Trophoblast cell (in vitro differentiated cells and primary cell): Measurements from ENCODE around the gene NLGN4X.

ENCODE experiments used
- DNase-seq, 2 donors: peaks; one replicate each; pipeline ENCODE4 v3.0.0-alpha.2; 2016
- H2AFZ ChIP-seq: 2 replicates; pipeline ENCODE4 v1.6.1; 2013; ENCODE audit warnings: low read length, moderate library complexity, mild to moderate bottlenecking; ENCODE audit not compliant: insufficient read depth, poor library complexity
- H2AK5ac ChIP-seq: 2 replicates; pipeline ENCODE4 v1.6.1; 2013; ENCODE audit warnings: mild to moderate bottlenecking, low read length
- H2BK120ac ChIP-seq: 2 replicates; pipeline ENCODE4 v1.6.1; 2013; ENCODE audit warnings: low read length, mild to moderate bottlenecking, moderate library complexity; ENCODE audit not compliant: insufficient read depth, poor library complexity
- H2BK12ac ChIP-seq: 2 replicates; pipeline ENCODE4 v1.6.1; 2013; ENCODE audit warnings: mild to moderate bottlenecking, low read length, moderate library complexity
- H2BK5ac ChIP-seq: 2 replicates; pipeline ENCODE4 v1.6.1; 2013; ENCODE audit warnings: low read length, low read depth, moderate library complexity, mild to moderate bottlenecking; ENCODE audit not compliant: poor library complexity
- H3K14ac ChIP-seq: 2 replicates; pipeline ENCODE4 v1.6.1; 2013; ENCODE audit warnings: mild to moderate bottlenecking, low read length
- H3K18ac ChIP-seq: 2 replicates; pipeline ENCODE4 v1.6.1; 2013; ENCODE audit warnings: mild to moderate bottlenecking, low read length
- H3K23ac ChIP-seq: 2 replicates; pipeline ENCODE4 v1.6.1; 2013; ENCODE audit warnings: low read length
- H3K27ac ChIP-seq: 2 replicates; pipeline ENCODE4 v1.5.1; 2013; ENCODE audit warnings: low read depth, mild to moderate bottlenecking, inconsistent platforms, low read length, moderate library complexity
- H3K27me3 ChIP-seq: 2 replicates; pipeline ENCODE4 v1.6.1; 2013; ENCODE audit warnings: inconsistent platforms, mild to moderate bottlenecking, low read length, moderate library complexity; ENCODE audit not compliant: insufficient read depth
- H3K36me3 ChIP-seq, 2 experiments: 1 replicate in 1 of 2; 2 replicates in 1 of 2; pipeline ENCODE4 v1.6.1; 2013; ENCODE audit warnings: low read length in 2 of 2, mild to moderate bottlenecking in 2 of 2, moderate library complexity in 1 of 2; ENCODE audit not compliant: insufficient read depth in 2 of 2, control insufficient read depth in 1 of 2
- H3K4ac ChIP-seq: 2 replicates; pipeline ENCODE4 v1.6.1; 2013; ENCODE audit warnings: low read depth, mild to moderate bottlenecking, low read length, moderate library complexity
- H3K4me1 ChIP-seq, 2 experiments: 1 replicate in 1 of 2; 2 replicates in 1 of 2; pipeline ENCODE4 v1.6.1; 2013; ENCODE audit warnings: low read length in 2 of 2, mild to moderate bottlenecking in 2 of 2, moderate library complexity in 1 of 2; ENCODE audit not compliant: insufficient read depth in 2 of 2, control insufficient read depth in 1 of 2
- H3K4me2 ChIP-seq: 2 replicates; pipeline ENCODE4 v1.6.1; 2013; ENCODE audit warnings: inconsistent platforms, mild to moderate bottlenecking, low read length, moderate library complexity
- H3K4me3 ChIP-seq: 2 replicates; pipeline ENCODE4 v1.5.1; 2013; ENCODE audit warnings: mild to moderate bottlenecking, low read depth, low read length, inconsistent platforms
- H3K79me1 ChIP-seq: one replicate; pipeline ENCODE4 v1.6.1; 2013; ENCODE audit warnings: low read length
- H3K79me2 ChIP-seq: 2 replicates; pipeline ENCODE4 v1.6.1; 2013; ENCODE audit warnings: low read length, mild to moderate bottlenecking; ENCODE audit not compliant: control insufficient read depth, insufficient read depth, poor library complexity
- H3K9ac ChIP-seq: 2 replicates; pipeline ENCODE4 v1.6.1; 2013; ENCODE audit warnings: mild to moderate bottlenecking, low read length
- H3K9me3 ChIP-seq: 2 replicates; pipeline ENCODE4 v1.6.1; 2013; ENCODE audit warnings: low read depth, mild to moderate bottlenecking, control low read depth, inconsistent platforms, low read length; ENCODE audit not compliant: insufficient read depth
- H4K12ac ChIP-seq: 2 replicates; pipeline ENCODE4 v1.6.1; 2013; ENCODE audit warnings: low read depth, mild to moderate bottlenecking, low read length, moderate library complexity
- H4K8ac ChIP-seq: 2 replicates; pipeline ENCODE4 v1.6.1; 2013; ENCODE audit warnings: low read depth, mild to moderate bottlenecking, low read length, moderate library complexity
- H4K91ac ChIP-seq: one replicate; pipeline ENCODE4 v1.6.1; 2013; ENCODE audit warnings: low read depth, mild to moderate bottlenecking, low read length, moderate library complexity
- WGBS: extraction: QIAGEN DNeasy Blood & Tissue Kit; methylation state at CpG from one replicate; pipeline ENCODE4 v1.1.7; 2013; ENCODE audit warnings: missing lambda C conversion rate; ENCODE audit not compliant: insufficient read length, insufficient coverage; ENCODE audit errors: extremely low coverage; 5-methylcytosine and 5-hydroxymethylcytosine counted together

The NLGN4X gene

GRCh38 chrX:6226596-6227452 is 1.8 kb downstream of the NLGN4X start:
- no peak overlapping the region for H2AK5ac ChIP-seq

GRCh38 chrX:6225911-6226595 is 2.6 kb downstream of the NLGN4X start:
- Histone ChIP-seq H3K9ac (no peak overlapping the region), H3K9me3 (no peaks in the 10 kb centered on the region), H2BK5ac (no peak overlapping the region), H3K4ac (no peak overlapping the region), H3K36me3 (no peaks in the 10 kb centered on the region), H2AFZ (peak overlapping the region; percentile 23), H2AK5ac (no peak overlapping the region), H3K79me2 (peaks cover 4% of the 10 kb centered on the region), H2BK120ac (no peak overlapping the region), H3K23ac (no peak overlapping the region), H4K91ac (peak overlapping the region; percentile 43), H3K27ac (no peak overlapping the region), H3K27me3 (no peaks in the 10 kb centered on the region), H4K12ac (peak overlapping the region; percentile 43), H3K79me1 (no peaks in the 10 kb centered on the region), H3K18ac (no peak overlapping the region), H3K4me2 (peak overlapping the region; percentile 93), H3K4me1 (peaks cover 3 to 6% of the 10 kb centered on the region in 2 experiments), H4K8ac (peak overlapping the region; percentile 3), H3K14ac (peak overlapping the region; percentile 24), H3K4me3 (peak overlapping the region; percentile 82), H2BK12ac (no peak overlapping the region)
- WGBS, result no CpG with 5 or more reads among the region's 46 CpGs
- DNase-seq, result peak in 1 of 2 donors; percentile 3

More at GRCh38 chrX:6226596-6227452, 1.8 kb downstream of the NLGN4X start:
- no peak overlapping the region for H2BK120ac ChIP-seq
- peaks cover 4% of the 10 kb centered on the region for H3K79me2 ChIP-seq
- H3K4me1 ChIP-seq, result peaks cover 3 to 6% of the 10 kb centered on the region in 2 experiments
- no peaks in the 10 kb centered on the region for H3K9me3 ChIP-seq
- no peak overlapping the region for H4K12ac ChIP-seq
- no peaks in the 10 kb centered on the region for H3K27me3 ChIP-seq
- H4K8ac ChIP-seq, result peak overlapping the region; percentile 53
- H4K91ac ChIP-seq, result peak overlapping the region; percentile 43
- no peak overlapping the region for H2BK12ac ChIP-seq
- no peak overlapping the region for H3K14ac ChIP-seq
- peak overlapping the region; percentile 23 for H2AFZ ChIP-seq
- no peak overlapping the region for H3K27ac ChIP-seq
- H3K4ac ChIP-seq, result peak overlapping the region; percentile 52
- H2BK5ac ChIP-seq, result no peak overlapping the region
- H3K79me1 ChIP-seq, result no peaks in the 10 kb centered on the region
- no CpG with 5 or more reads among the region's 65 CpGs for WGBS
- no peak overlapping the region for H3K18ac ChIP-seq
- H3K4me2 ChIP-seq, result peak overlapping the region; percentile 93
- DNase-seq, result no peak
- no peak overlapping the region for H3K23ac ChIP-seq
- H3K4me3 ChIP-seq, result peak overlapping the region; percentile 82
- H3K9ac ChIP-seq, result no peak overlapping the region
- H3K36me3 ChIP-seq, result no peaks in the 10 kb centered on the region

- H4K91ac ChIP-seq, result no peak overlapping the region
- no peak overlapping the region for H4K12ac ChIP-seq
- H3K4me2 ChIP-seq, result peak overlapping the region; percentile 93
- no peak overlapping the region for H3K23ac ChIP-seq
- WGBS, result no CpG with 5 or more reads among the region's 17 CpGs
- no peak overlapping the region for H2AK5ac ChIP-seq
- no peak overlapping the region for H2BK120ac ChIP-seq
- no peaks in the 10 kb centered on the region for H3K9me3 ChIP-seq
- H3K79me1 ChIP-seq, result no peaks in the 10 kb centered on the region
- no peak overlapping the region for H2BK12ac ChIP-seq
- no peak overlapping the region for H3K14ac ChIP-seq
- no peak for DNase-seq
- H3K9ac ChIP-seq, result no peak overlapping the region
- no peak overlapping the region for H3K27ac ChIP-seq
- H3K79me2 ChIP-seq, result peaks cover 4% of the 10 kb centered on the region
- no peaks in the 10 kb centered on the region for H3K36me3 ChIP-seq
- H3K4ac ChIP-seq, result no peak overlapping the region
- no peak overlapping the region for H2AFZ ChIP-seq
- H3K18ac ChIP-seq, result no peak overlapping the region
- peaks cover 3 to 6% of the 10 kb centered on the region in 2 experiments for H3K4me1 ChIP-seq
- no peak overlapping the region for H4K8ac ChIP-seq
- no peaks in the 10 kb centered on the region for H3K27me3 ChIP-seq
- H3K4me3 ChIP-seq, result no peak overlapping the region
- H2BK5ac ChIP-seq, result no peak overlapping the region
Observed at GRCh38 chrX:6225288-6225910, 3.3 kb downstream of the NLGN4X start.

- Histone ChIP-seq H2AK5ac (no peak overlapping the region), H4K12ac (no peak overlapping the region), H3K79me2 (peaks cover 4% of the 10 kb centered on the region), H4K8ac (no peak overlapping the region), H3K4me1 (peaks cover 3 to 6% of the 10 kb centered on the region in 2 experiments), H2BK12ac (no peak overlapping the region), H2AFZ (no peak overlapping the region), H3K18ac (no peak overlapping the region), H3K9ac (no peak overlapping the region), H3K27ac (no peak overlapping the region), H3K23ac (no peak overlapping the region), H3K14ac (no peak overlapping the region), H3K4me3 (no peak overlapping the region), H3K4me2 (no peak overlapping the region), H3K36me3 (no peaks in the 10 kb centered on the region), H3K9me3 (no peaks in the 10 kb centered on the region), H4K91ac (no peak overlapping the region), H2BK120ac (no peak overlapping the region), H2BK5ac (no peak overlapping the region), H3K27me3 (no peaks in the 10 kb centered on the region), H3K4ac (no peak overlapping the region), H3K79me1 (no peaks in the 10 kb centered on the region)
- DNase-seq, result no peak
- WGBS, result no CpG with 5 or more reads among the region's 3 CpGs
Observed at GRCh38 chrX:6223516-6223915, 5.2 kb downstream of the NLGN4X start.
